ENCODE data around the gene RXFP1.
"Not testable (repeated sequence)": the region's sequence is repeated elsewhere in the genome, so short reads cannot be mapped to it uniquely, and the experiment has no call there.

Gene RXFP1

GRCh38 chr4:158613046-158613445 lies 91.4 kb downstream of the RXFP1 start:
- DNase-seq (ENCODE audit: low read depth in 3 of 3): no peak

DNA sequence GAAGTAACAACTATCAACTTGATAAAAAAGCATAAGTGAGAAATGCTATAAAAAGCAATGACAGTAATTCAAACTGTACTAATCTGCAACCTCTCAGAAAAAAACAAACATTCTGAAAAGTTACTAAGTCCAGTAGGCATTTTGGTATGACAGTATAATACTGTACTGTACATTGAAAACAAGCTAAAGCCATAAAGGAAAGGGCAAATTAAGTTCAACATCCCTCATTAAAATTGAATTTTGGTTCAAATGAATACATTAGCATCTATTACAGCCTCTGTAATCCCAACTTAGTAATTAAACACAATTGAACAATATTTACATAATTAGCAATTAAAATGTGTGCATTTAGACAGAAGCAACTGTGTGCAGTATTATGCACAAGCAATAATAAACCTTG lies 96.3 kb downstream of the RXFP1 start:
- DNase-seq (ENCODE audit: low read depth in 3 of 3): no peak

DNA sequence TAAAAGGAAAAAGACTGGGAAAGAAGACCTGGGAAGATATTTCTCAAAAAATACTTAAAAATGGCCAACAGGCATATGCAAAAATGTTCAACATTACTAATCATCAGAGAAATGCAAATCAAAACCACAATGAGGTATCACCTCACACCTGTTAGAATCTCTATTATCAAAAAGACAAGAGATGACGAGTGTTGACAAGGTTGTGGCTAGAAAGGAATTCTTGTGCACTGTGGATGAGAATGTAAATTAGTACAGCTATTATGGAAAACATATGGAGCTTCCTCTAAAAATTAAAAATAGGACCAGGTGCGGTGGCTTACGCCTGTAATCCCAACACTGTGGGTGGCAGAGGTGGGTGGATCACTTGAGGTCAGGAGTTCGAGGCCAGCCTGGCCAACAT lies 100.0 kb downstream of the RXFP1 start:
- no peak for DNase-seq (ENCODE audit: low read depth in 3 of 3)

GRCh38 chr4:158622251-158622650 lies 100.6 kb downstream of the RXFP1 start:
- no peak for DNase-seq (ENCODE audit: low read depth in 3 of 3)

GRCh38 chr4:158624889-158625478 lies 103.3 kb downstream of the RXFP1 start:
- DNase-seq (ENCODE audit: low read depth in 3 of 3): no peak

DNA sequence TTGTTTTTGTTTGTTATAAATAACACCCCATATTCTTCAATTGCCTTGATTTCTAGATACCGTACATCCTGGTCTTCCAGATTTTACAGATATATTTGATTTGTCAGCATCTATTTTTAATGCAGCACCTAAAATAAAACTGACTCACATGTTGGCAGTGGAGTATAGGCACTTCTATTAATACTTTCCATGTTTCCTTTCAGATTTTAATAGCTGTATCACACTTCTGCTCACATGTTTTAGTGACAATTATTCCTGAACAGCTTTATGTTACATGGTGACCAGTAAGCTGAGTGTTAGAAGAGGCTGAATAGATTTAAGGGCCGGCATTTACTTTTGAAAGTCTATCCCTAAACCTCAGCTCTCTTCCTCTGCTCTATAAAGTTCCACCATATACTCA lies 103.9 kb downstream of the RXFP1 start:
- no peak for DNase-seq (ENCODE audit: low read depth in 3 of 3)

- no peak for DNase-seq (ENCODE audit: low read depth in 3 of 3)
Measured at GRCh38 chr4:158630893-158631292, 109.2 kb downstream of the RXFP1 start.

- no peak for DNase-seq (ENCODE audit: low read depth in 3 of 3)
Measured at GRCh38 chr4:158636619-158637018, 114.9 kb downstream of the RXFP1 start.

DNA sequence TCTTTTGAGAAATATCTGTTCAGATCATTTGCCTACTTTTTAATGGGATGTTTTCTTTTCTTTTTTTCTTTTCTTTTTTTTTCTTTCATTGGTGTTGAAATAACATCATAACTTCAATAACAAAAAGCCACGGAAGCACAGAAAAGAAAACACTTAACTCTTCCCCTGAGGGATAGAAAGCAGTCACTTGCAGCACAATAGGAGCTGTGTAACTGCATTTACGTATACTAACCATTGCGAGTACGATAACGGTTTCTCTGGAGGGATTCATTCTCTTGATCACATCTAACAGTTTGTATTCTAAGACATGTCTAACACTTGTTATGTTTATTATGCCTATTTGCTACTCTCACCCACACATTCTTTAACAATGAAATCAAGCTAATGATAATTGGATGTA lies 122.7 kb downstream of the RXFP1 start:
- no peak for DNase-seq (ENCODE audit: low read depth in 3 of 3)

- DNase-seq (ENCODE audit: low read depth in 3 of 3): no peak
Measured at GRCh38 chr4:158644760-158645159, 123.1 kb downstream of the RXFP1 start.

GRCh38 chr4:158649111-158649680 lies 127.5 kb downstream of the RXFP1 start:
- DNase-seq (ENCODE audit: low read depth in 3 of 3): no peak

- no peak for DNase-seq (ENCODE audit: low read depth in 3 of 3)
Measured at GRCh38 chr4:158652920-158653319, 131.2 kb downstream of the RXFP1 start.

GRCh38 chr4:158656439-158656838 lies 134.8 kb downstream of the RXFP1 start:
- DNase-seq (ENCODE audit: low read depth in 3 of 3): no peak

DNA sequence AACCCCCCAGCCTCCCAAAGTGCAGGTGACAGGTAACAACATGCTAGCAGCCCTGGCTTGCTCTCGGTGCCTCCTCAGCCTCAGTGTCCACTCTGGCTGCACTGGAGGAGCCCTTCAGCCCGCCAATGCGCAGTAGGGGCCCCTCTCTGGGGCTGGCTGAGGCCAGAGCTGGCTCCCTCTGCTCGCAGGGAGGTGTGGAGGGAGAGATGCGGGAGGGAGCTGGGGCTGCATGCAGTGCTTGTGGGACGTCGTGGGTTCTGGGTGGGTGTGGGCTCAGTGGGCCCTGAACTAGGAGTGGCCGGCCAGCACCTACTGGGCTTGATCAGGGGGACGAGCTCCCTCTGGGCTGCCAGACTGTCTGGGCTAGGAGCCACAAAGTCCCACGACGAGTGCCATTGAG lies 135.6 kb downstream of the RXFP1 start:
- DNase-seq (ENCODE audit: low read depth in 3 of 3): no peak

DNA sequence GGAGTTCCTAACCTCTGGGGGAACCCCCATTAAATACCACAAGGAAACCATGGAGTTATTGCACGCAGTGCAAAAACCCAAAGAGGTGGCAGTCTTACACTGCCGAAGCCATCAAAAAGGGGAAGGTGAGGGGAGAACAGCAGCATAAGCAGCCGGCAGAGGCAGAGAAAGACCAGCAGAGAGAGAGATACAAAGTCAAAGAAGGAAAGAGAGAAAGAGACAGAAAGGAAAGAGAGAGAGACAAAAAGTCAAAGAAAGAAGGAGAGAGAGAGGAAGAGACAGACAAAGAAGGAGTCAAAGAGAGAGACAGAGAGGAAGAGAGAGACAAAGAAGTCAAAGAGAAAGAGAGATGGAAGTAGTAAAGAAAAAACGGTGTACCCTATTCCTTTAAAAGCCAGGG lies 141.6 kb downstream of the RXFP1 start:
- not testable (repeated sequence) for DNase-seq (ENCODE audit: low read depth in 3 of 3)

GRCh38 chr4:158663707-158664625 lies 142.3 kb downstream of the RXFP1 start:
- DNase-seq (ENCODE audit: low read depth in 3 of 3): not testable (repeated sequence)

GRCh38 chr4:158664806-158665205 lies 143.1 kb downstream of the RXFP1 start:
- no peak for DNase-seq (ENCODE audit: low read depth in 3 of 3)

GRCh38 chr4:158666892-158667291 lies 145.2 kb downstream of the RXFP1 start:
- DNase-seq (ENCODE audit: low read depth in 3 of 3): no peak

GRCh38 chr4:158667651-158668198 lies 146.0 kb downstream of the RXFP1 start:
- no peak for DNase-seq (ENCODE audit: low read depth in 3 of 3)

- no peak for DNase-seq (ENCODE audit: low read depth in 3 of 3)
Measured at GRCh38 chr4:158669310-158669709, 147.6 kb downstream of the RXFP1 start.

- peak; percentile 26 to 44 (median 38) for DNase-seq (ENCODE audit: low read depth in 3 of 3)
Measured at GRCh38 chr4:158670975-158671664, 149.4 kb downstream of the RXFP1 start.

DNA sequence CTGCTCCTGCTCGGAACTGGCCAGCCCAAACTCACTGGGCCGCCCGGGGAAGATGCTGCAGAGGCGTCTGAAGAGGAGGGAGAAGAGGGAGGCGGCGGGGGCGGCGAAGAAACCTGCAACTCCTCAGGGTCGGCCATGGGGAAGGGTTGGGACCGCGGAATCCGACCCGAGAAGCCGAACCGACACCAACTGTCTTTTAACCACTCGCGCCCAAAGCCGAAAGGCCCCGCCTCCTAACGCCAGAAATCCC lies 149.9 kb downstream of the RXFP1 start, which contains the start of gene C4orf46:
Gene C4orf46 (minus strand): TSS at position 223 of the 250 bp plus-strand sequence. CDS start 86 bp downstream, at position 137.
- no peak for DNase-seq (ENCODE audit: low read depth in 3 of 3)
